Ishikawa (cell line): ENCODE measurements around the gene GRIK5.

Source experiments
- CEBPB ChIP-seq: IDR thresholded peaks from 2 replicates; pipeline ENCODE4 v1.6.1; 2012
- EGR1 ChIP-seq: IDR thresholded peaks from 2 replicates; pipeline ENCODE4 v1.6.1; 2012
- EP300 ChIP-seq: IDR thresholded peaks from 2 replicates; pipeline ENCODE4 v1.6.1; 2012; ENCODE audit warnings: borderline replicate concordance
- MAX ChIP-seq: IDR thresholded peaks from 2 replicates; pipeline ENCODE4 v1.6.1; 2012
- REST ChIP-seq: IDR thresholded peaks from 2 replicates; pipeline ENCODE4 v1.6.1; 2012; ENCODE audit warnings: low read depth, mild to moderate bottlenecking
- TEAD4 ChIP-seq: IDR thresholded peaks from 2 replicates; pipeline ENCODE4 v1.6.1; 2012
- USF1 ChIP-seq: IDR thresholded peaks from 2 replicates; pipeline ENCODE4 v1.6.1; 2012
- YY1 ChIP-seq: IDR thresholded peaks from 2 replicates; pipeline ENCODE4 v1.6.1; 2012; ENCODE audit warnings: low read depth
- ZBTB7A ChIP-seq: IDR thresholded peaks from 2 replicates; pipeline ENCODE4 v1.6.1; 2012; ENCODE audit warnings: low read depth

GRCh38 chr19:42102877-42103276 lies 32.9 kb upstream of the GRIK5 start:
- TF ChIP-seq REST (no peak), ZBTB7A (no peak), CEBPB (no peak), EGR1 (no peak), USF1 (no peak), TEAD4 (no peak), EP300 (no peak), YY1 (no peak), MAX (no peak)
